Aorta (tissue), 5 donors: ENCODE measurements around the gene GPR65. TPM values are rescaled to one million over a fixed set of nuclear protein-coding genes. Genes with fewer than 3 reads are reported as not detected.

Experiments
- ATAC-seq: fragments of 200-7000 bp; cut with Tn5 transposase; one replicate; pipeline ENCODE4 v1.9.1; 2022; ENCODE audit warnings: moderate library complexity; ENCODE audit not compliant: low FRiP score
- DNase-seq, 2 donors: peaks; one replicate each; pipeline ENCODE4 v3.0.0-alpha.2; 2020
- H3K27ac ChIP-seq, 2 donors: one replicate each; pipeline ENCODE4 v1.5.1; 2013; ENCODE audit warnings: low read length in 2 of 2, mild to moderate bottlenecking in 2 of 2, moderate library complexity in 2 of 2, control low read depth in 1 of 2, inconsistent platforms in 1 of 2, low read depth in 1 of 2
- H3K27me3 ChIP-seq, 2 donors: one replicate each; pipeline ENCODE4 v1.6.1; 2013; ENCODE audit warnings: control low read depth in 1 of 2, low read length in 1 of 2, mild to moderate bottlenecking in 1 of 2, moderate library complexity in 1 of 2; ENCODE audit not compliant: insufficient read depth in 2 of 2, control insufficient read depth in 1 of 2
- H3K36me3 ChIP-seq, 2 donors: one replicate each; pipeline ENCODE4 v1.6.1; 2013; ENCODE audit warnings: control low read depth in 1 of 2, low read length in 1 of 2, mild to moderate bottlenecking in 1 of 2; ENCODE audit not compliant: insufficient read depth in 2 of 2, control insufficient read depth in 1 of 2
- H3K4me1 ChIP-seq, 2 donors: one replicate each; pipeline ENCODE4 v1.6.1; 2013; ENCODE audit warnings: low read length in 2 of 2, control low read depth in 1 of 2, mild to moderate bottlenecking in 1 of 2, moderate library complexity in 1 of 2; ENCODE audit not compliant: insufficient read depth in 2 of 2, control insufficient read depth in 1 of 2
- H3K4me3 ChIP-seq, 2 donors: one replicate each; pipeline ENCODE4 v1.5.1; 2013; ENCODE audit warnings: low read length in 2 of 2, control low read depth in 1 of 2, mild to moderate bottlenecking in 1 of 2
- H3K9me3 ChIP-seq: one replicate; pipeline ENCODE4 v1.6.1; 2013; ENCODE audit warnings: mild to moderate bottlenecking, low read length; ENCODE audit not compliant: control insufficient read depth
- WGBS, 2 donors: extraction: QIAGEN DNeasy Blood & Tissue Kit; methylation state at CpG; one replicate each; pipeline ENCODE4 v1.1.7; 2013; 5-methylcytosine and 5-hydroxymethylcytosine counted together
- intact Hi-C, 2 donors: fragments of 100-400 bp; cut with DNase I; formaldehyde crosslinking; loops; one replicate each; pipeline versions ENCODE4 v1.14.2 to v1.15.0; 2022
- polyA plus RNA-seq, 2 donors: library from polyadenylated mRNA; stranded (reverse); fragments of 200-250 nt; gene quantifications; one replicate each; pipeline ENCODE4 v1.2.3, GENCODE V29; 2013
- total RNA-seq, 2 donors: library from RNA; stranded (reverse); fragmentation: NEBNext Ultra II Directional; extraction: Animal tissue kit (Norgen Biotek cat#: 25700); gene quantifications; one replicate each; pipeline ENCODE4 v1.2.1, GENCODE V29; 2021
- donor health status: healthy with polysubstance abuse.
- donor health status: Bipolar disorder and iron deficiency.
- donor health status: DM: no; HTN: no; CAD: no.
- donor health status: DM: no; HTN: no; CAD: no.
- donor health status: DM: yes; HTN: yes; CAD: no.

Gene GPR65
- total and polyA plus RNA-seq, 4 donors = 0.28 to 3.9 (median 2.3) TPM

DNA sequence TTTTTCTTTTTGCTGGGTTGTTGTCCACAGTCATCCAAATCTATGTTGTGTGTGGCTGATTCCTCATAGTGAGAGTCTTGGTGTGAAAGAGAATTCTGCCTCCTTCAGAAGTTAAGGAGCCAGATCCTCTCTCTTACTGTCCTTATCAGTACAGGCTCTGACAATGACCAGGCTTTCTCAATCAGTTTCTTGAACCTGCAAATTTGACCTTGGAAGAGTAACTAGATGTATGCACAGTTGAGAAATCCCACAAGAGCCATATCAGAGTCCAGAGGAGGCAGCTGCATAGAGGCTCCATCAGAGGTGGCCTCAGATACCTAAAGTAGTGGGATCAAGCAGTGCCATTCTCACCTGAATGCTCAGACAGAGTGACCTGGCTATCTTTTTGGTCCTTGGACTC is 6.5 kb upstream of the GPR65 start:
- Histone ChIP-seq H3K27ac (no peak overlapping the region), H3K9me3 (no peaks in the 10 kb centered on the region), H3K4me3 (no peak overlapping the region), H3K4me1 (no peaks in the 10 kb centered on the region), H3K36me3 (no peaks in the 10 kb centered on the region), H3K27me3 (peaks cover 0 to 1% of the 10 kb centered on the region in 2 donors)
- no peak for ATAC-seq
- DNase-seq = no peak
- intact Hi-C loops = no loop called here

DNA sequence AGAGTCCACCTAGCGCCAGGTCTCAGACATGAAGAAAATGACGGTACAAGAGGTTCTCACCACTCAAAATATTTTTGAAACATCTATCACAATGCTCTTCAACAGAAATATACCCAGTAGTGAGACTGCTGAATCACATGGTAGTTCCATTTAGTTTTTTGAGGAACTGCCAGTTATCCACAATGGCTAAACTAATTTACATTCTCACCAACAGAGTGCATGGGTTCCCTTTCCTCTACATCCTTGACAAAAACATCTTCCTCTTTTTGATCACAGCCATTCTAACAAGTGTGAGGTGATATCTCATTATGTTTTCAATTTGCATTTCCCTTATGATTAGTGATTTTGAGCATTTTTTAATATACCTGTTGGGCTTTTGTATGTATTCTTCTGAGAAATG is 5.7 kb upstream of the GPR65 start:
- H3K36me3 ChIP-seq = no peaks in the 10 kb centered on the region
- H3K4me3 ChIP-seq = no peak overlapping the region
- intact Hi-C loops = no loop called here
- WGBS, 2 donors = 80 to 83% methylated on average over 2 of the region's 2 CpGs
- H3K27ac ChIP-seq = no peak overlapping the region
- DNase-seq (no peak), ATAC-seq (no peak)
- peaks cover 0 to 1% of the 10 kb centered on the region in 2 donors for H3K27me3 ChIP-seq
- H3K4me1 ChIP-seq = no peaks in the 10 kb centered on the region
- no peaks in the 10 kb centered on the region for H3K9me3 ChIP-seq

DNA sequence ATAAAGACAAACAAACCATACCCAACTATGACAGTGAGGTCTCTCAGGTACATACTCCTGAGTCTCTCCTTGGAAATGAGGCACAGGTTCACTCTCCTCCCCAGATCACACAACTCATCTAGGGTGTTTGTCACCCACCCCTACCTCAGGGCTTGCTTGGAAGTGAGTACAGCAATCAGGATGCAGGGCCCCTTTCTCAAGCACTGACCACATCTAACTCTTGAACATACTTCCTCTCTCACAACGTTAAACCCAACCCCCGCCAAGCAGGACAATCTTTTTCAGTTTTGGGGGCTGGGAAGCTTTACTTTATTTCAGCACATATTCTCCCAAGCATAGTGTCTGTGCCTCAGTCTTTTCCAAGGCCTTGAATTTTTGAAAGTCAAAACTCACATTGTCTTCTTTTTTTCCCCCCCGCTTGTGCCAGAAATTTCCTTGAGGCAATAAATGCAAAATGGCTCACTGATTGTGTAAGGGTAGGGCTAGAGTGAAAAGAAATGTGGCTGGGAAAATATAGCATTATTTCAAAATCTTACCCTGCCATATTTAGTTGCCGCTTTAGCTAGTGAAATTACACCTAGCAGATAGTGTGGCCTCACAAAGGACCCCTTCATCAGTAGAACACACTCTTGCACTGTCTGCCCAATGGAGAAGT is 2.4 kb upstream of the GPR65 start:
- Histone ChIP-seq H3K4me3 (no peak overlapping the region), H3K36me3 (no peaks in the 10 kb centered on the region), H3K4me1 (no peaks in the 10 kb centered on the region), H3K9me3 (no peaks in the 10 kb centered on the region), H3K27ac (no peak overlapping the region), H3K27me3 (peaks cover 0 to 1% of the 10 kb centered on the region in 2 donors)
- no peak for DNase-seq
- WGBS, 2 donors = 82 to 88% methylated on average over 4 of the region's 4 CpGs
- intact Hi-C loops = no loop called here
- ATAC-seq = no peak

DNA sequence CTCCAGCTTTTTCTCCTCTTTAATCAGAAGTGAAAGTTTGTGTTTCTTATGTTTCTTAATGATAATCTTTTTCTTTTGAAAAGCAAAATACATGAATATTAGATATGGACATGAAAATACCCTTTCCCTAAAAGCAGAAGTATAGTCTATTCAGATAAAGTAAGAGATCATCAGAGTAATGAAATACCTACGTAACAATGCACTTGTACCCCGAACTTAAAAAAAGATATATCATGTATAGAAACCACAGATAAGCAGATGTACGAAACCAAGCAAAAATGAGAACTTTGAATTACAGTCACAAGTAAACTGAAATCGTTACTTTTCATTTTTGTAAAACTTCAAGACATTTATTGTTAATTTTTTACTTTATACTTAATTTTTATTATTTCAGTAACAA is 1.5 kb upstream of the GPR65 start:
- no peaks in the 10 kb centered on the region for H3K4me1 ChIP-seq

GRCh38 chr14:88004506-88005036 is 364 bp upstream of the GPR65 start:
- Histone ChIP-seq H3K27me3 (peaks cover 0 to 1% of the 10 kb centered on the region in 2 donors), H3K4me3 (no peak overlapping the region), H3K4me1 (no peaks in the 10 kb centered on the region), H3K9me3 (no peaks in the 10 kb centered on the region), H3K36me3 (no peaks in the 10 kb centered on the region), H3K27ac (no peak overlapping the region)
- WGBS, 2 donors = 62 to 63% methylated on average over 3 of the region's 3 CpGs
- ATAC-seq = no peak
- intact Hi-C loops = no loop called here
- DNase-seq = no peak

More for the DNA sequence above, 1.5 kb upstream of the GPR65 start:
- Histone ChIP-seq H3K27me3 (peaks cover 0 to 1% of the 10 kb centered on the region in 2 donors), H3K27ac (no peak overlapping the region), H3K9me3 (no peaks in the 10 kb centered on the region), H3K36me3 (no peaks in the 10 kb centered on the region), H3K4me3 (no peak overlapping the region)
- ATAC-seq = no peak
- 84 to 86% methylated on average over 4 of the region's 4 CpGs for WGBS, 2 donors
- DNase-seq = no peak
- intact Hi-C loops = no loop called here

DNA sequence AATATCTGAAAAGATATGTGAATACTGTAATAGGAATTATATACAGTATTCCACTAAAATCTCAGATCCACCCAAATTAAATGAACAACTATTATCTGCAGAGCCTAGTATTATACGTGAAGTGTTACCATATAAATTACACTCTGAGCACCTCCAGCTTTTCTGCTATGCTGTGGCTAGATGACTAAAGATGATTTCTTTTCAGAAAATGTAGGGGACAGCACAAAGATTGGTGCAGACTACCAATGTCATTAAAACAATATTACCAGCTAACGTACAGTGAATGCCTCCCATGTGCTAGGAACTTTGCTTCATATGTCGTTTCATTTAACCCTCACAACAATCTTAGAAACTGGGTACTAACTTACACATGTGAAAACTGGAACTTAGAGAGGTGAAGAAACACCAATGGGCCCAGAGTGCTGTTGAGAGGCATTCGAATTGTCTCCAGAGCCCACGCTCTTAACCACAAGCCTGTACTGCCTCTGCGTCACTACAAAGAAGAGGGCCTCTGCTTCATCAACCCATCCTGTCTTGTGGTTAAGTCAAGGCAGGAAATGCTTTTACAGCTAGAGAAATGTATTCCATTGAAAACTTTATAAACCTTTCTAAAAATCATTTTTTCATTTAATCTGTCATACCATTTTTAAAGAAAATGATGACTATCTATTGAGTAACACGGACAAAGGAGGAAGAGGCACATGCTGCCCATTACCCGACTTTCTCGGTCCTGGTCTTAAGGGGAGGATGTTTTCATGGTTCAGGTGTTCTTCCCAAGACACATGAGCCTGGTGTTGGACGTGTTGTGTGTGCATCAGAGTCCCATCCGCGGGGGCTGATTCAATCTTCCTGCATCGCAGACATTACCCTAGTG is 1.3 kb downstream of the GPR65 start:
- WGBS, 2 donors = 82 to 84% methylated on average over 13 of the region's 13 CpGs

DNA sequence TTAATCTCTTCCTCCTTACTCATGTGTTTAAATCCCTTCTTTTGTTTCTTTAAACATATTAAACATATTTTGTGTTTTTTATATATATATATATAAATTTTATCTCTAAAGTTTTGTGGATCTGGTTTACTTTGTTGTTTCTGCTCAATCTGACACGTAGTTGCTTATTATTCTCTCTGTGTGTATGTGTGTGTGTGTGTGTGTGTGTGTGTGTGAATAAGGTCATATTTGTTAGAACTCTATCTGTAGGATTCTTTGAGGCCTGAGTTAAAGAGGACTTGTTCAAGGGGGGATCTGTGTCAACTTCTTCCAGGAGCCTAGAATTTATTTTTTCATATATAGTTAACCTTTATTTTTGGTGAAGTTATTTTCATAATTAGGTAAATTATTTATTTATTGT is 2.7 kb downstream of the GPR65 start:
- H3K27me3 ChIP-seq = peaks cover 0 to 1% of the 10 kb centered on the region in 2 donors
- DNase-seq = no peak
- H3K27ac ChIP-seq = no peak overlapping the region
- no peak overlapping the region for H3K4me3 ChIP-seq
- ATAC-seq = no peak
- H3K4me1 ChIP-seq = no peaks in the 10 kb centered on the region
- WGBS, 2 donors = 30 to 60% methylated on average over 1 of the region's 1 CpG
- intact Hi-C loops = no loop called here
- no peaks in the 10 kb centered on the region for H3K9me3 ChIP-seq
- no peaks in the 10 kb centered on the region for H3K36me3 ChIP-seq

More for the DNA sequence above, 1.3 kb downstream of the GPR65 start:
- intact Hi-C loops = no loop called here
- H3K27me3 ChIP-seq = peaks cover 0 to 1% of the 10 kb centered on the region in 2 donors
- no peak overlapping the region for H3K27ac ChIP-seq
- H3K4me1 ChIP-seq = no peaks in the 10 kb centered on the region
- ATAC-seq (peak; percentile 50), DNase-seq (peak in 1 of 2 donors; percentile 51)
- H3K9me3 ChIP-seq = no peaks in the 10 kb centered on the region
- H3K36me3 ChIP-seq = no peaks in the 10 kb centered on the region
- H3K4me3 ChIP-seq = no peak overlapping the region

DNA sequence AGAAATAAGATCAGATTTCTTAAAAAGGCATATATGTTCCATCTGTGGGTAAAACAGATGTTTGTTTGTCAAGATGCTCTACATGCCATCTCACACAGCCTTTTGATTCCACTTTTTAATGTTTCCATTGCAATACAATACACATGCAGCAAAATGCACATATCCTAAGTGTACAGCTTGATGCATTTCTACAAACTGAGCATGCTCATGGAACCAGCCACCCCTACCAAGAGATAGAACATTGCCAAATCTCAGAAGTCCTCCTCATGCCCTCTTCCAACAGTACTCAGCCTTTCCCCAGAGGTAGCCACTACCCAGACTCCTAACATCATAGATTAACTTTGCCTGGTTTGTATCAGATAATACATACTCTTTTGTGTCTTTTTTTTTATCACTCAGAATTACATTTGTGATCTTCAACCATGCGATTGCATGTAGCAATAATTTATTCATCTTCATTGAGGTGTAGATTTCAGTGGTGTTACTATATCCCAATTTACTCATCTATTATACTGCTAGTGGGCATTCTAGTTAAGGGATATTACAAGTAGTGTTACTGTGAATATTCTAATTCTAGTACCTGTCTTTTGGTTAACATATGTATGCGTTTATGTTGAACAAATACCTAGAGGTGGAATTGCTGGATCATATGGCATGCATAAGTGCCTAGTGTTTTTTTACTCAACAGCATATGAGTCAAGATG is 3.3 kb downstream of the GPR65 start:
- DNase-seq (no peak), ATAC-seq (no peak)
- Histone ChIP-seq H3K4me3 (no peak overlapping the region), H3K27me3 (no peaks in the 10 kb centered on the region), H3K4me1 (no peaks in the 10 kb centered on the region), H3K9me3 (no peaks in the 10 kb centered on the region), H3K36me3 (no peaks in the 10 kb centered on the region), H3K27ac (no peak overlapping the region)
- 93% methylated on average over 2 of the region's 2 CpGs for WGBS, 2 donors
- intact Hi-C loops = no loop called here
